ENCODE data around the gene SNAP25.

DNA sequence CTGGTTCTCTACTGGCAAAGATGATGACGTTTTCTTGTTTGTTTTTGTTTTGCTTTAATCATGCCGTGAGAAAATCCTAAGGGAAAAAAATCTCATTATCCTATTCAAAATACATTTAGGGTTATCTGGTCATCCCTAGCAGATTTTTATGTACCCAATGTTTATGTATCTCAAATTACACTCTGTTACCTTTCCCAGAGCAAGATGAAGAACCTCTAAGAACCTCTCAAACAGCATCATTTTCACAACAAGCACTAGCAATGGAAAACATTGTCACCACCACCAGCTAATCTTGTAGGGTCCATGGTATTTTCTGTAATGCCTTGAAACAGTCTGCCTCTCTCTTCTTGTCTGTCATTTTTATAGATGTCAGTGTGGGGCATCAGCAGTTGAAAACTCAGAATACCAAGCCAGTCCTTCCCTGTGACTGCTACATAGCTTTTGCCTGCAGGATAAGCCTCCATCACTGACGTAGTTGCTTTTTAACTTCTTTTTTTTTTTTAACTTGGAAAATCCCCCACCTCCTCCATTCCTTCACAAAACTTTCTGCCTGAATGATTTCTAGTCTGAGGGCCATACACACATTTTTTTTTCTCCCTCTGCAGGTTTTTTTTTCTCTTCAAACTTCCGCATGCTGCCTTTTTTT, 2.4 kb upstream of the SNAP25 start:
- TF ChIP-seq TAF1 (IDR thresholded peaks at IDR 0.05; ENCODE audit: borderline replicate concordance, low read depth, low read length) (no peak), YY1 (IDR thresholded peaks at IDR 0.05; ENCODE audit: low read depth, low read length) (no peak), CBX3 (IDR thresholded peaks at IDR 0.05; ENCODE audit: borderline replicate concordance, low read depth) (no peak), POLR2A (IDR thresholded peaks at IDR 0.05; ENCODE audit: low read depth, low read length) (no peak)
- TF ChIP-seq, protein P1, sequence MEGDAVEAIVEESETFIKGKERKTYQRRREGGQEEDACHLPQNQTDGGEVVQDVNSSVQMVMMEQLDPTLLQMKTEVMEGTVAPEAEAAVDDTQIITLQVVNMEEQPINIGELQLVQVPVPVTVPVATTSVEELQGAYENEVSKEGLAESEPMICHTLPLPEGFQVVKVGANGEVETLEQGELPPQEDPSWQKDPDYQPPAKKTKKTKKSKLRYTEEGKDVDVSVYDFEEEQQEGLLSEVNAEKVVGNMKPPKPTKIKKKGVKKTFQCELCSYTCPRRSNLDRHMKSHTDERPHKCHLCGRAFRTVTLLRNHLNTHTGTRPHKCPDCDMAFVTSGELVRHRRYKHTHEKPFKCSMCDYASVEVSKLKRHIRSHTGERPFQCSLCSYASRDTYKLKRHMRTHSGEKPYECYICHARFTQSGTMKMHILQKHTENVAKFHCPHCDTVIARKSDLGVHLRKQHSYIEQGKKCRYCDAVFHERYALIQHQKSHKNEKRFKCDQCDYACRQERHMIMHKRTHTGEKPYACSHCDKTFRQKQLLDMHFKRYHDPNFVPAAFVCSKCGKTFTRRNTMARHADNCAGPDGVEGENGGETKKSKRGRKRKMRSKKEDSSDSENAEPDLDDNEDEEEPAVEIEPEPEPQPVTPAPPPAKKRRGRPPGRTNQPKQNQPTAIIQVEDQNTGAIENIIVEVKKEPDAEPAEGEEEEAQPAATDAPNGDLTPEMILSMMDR (IDR thresholded peaks at IDR 0.05 in 2 of 3, conservative IDR thresholded peaks at IDR 0.05 in 1 of 3; ENCODE audit: control insufficient read depth in 2 of 3, extremely low read depth in 1 of 3, insufficient read depth in 1 of 3, low read depth in 3 of 3, low read length in 3 of 3): no peak
- TF ChIP-seq, protein P2, sequence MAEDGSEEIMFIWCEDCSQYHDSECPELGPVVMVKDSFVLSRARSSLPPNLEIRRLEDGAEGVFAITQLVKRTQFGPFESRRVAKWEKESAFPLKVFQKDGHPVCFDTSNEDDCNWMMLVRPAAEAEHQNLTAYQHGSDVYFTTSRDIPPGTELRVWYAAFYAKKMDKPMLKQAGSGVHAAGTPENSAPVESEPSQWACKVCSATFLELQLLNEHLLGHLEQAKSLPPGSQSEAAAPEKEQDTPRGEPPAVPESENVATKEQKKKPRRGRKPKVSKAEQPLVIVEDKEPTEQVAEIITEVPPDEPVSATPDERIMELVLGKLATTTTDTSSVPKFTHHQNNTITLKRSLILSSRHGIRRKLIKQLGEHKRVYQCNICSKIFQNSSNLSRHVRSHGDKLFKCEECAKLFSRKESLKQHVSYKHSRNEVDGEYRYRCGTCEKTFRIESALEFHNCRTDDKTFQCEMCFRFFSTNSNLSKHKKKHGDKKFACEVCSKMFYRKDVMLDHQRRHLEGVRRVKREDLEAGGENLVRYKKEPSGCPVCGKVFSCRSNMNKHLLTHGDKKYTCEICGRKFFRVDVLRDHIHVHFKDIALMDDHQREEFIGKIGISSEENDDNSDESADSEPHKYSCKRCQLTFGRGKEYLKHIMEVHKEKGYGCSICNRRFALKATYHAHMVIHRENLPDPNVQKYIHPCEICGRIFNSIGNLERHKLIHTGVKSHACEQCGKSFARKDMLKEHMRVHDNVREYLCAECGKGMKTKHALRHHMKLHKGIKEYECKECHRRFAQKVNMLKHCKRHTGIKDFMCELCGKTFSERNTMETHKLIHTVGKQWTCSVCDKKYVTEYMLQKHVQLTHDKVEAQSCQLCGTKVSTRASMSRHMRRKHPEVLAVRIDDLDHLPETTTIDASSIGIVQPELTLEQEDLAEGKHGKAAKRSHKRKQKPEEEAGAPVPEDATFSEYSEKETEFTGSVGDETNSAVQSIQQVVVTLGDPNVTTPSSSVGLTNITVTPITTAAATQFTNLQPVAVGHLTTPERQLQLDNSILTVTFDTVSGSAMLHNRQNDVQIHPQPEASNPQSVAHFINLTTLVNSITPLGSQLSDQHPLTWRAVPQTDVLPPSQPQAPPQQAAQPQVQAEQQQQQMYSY (CRISPR knock-in tag; IDR thresholded peaks at IDR 0.05): no peak
